GM13977 (cell line): ENCODE data around the gene XPNPEP3.

ENCODE experiments used
- DNase-seq: peaks from one replicate; pipeline ENCODE4 v3.0.0; 2012; ENCODE audit warnings: low spot score
- CTCF ChIP-seq: IDR thresholded peaks from 2 replicates; pipeline ENCODE4 v1.5.1; 2012; ENCODE audit warnings: mild to moderate bottlenecking, control low read depth; ENCODE audit not compliant: insufficient read depth; ENCODE audit errors: extremely low read depth, missing control alignments
- in situ Hi-C: fragments of 300-500 bp; cut with MboI; formaldehyde crosslinking; loops from one replicate; pipeline ENCODE4 v1.12.0; 2022; ENCODE audit warnings: low sequenced_read_pairs, low pct_unique_long_range_greater_than_20kb, mixed read lengths, inconsistent platforms; ENCODE audit not compliant: unreplicated experiment

XPNPEP3 gene

GRCh38 chr22:40976866-40977700 lies 120.1 kb downstream of the XPNPEP3 start:
- DNase-seq, result peak; percentile 34
- in situ Hi-C loops, result no loop called here
- TF ChIP-seq CTCF, result no peak

GRCh38 chr22:40979198-40979597 lies 122.2 kb downstream of the XPNPEP3 start:
- TF ChIP-seq CTCF, result no peak
- DNase-seq, result no peak
- in situ Hi-C loops, result no loop called here

GRCh38 chr22:40979871-40980270 lies 122.9 kb downstream of the XPNPEP3 start:
- no peak for DNase-seq
- TF ChIP-seq CTCF, result no peak
- in situ Hi-C loops, result no loop called here
